IMR-90 (cell line): Measurements from ENCODE around the gene METTL8. TPM values are rescaled to one million over a fixed set of nuclear protein-coding genes. Genes with fewer than 3 reads are reported as not detected.

Source experiments
- ATAC-seq: fragments of 200-7000 bp; cut with Tn5 transposase; 2 replicates; pipeline ENCODE4 v1.9.1; 2020; ENCODE audit warnings: low read depth, mild to moderate bottlenecking, moderate library complexity
- BruUV-seq: library from RNA; stranded (reverse); fragments of 400-500 nt; replicated peaks from 2 replicates; lab custom pipeline; 2021; lab: Mats Ljungman, UMichigan
- CTCF ChIA-PET: fragments of 300-600 bp; formaldehyde crosslinking; extraction: SDS; loops from one replicate; lab custom pipeline; 2021; ENCODE audit warnings: antibody characterized with exemption; lab: Yijun Ruan, JAX
- POLR2A ChIA-PET: fragments of 300-600 bp; sonication (Branson Sonifier 250); formaldehyde crosslinking; loops from one replicate; lab custom pipeline; 2022; ENCODE audit warnings: antibody characterized with exemption; ENCODE audit not compliant: unreplicated experiment; lab: Charles Lee
- DNase-seq: peaks from one replicate; pipeline ENCODE4 v3.0.0; 2013
- H2AFZ ChIP-seq: replicated peaks from 2 replicates; pipeline ENCODE3; 2013; ENCODE audit warnings: low read length, mild to moderate bottlenecking; ENCODE audit not compliant: poor library complexity
- H2AK5ac ChIP-seq: 2 replicates; pipeline ENCODE4 v1.6.1; 2013; ENCODE audit warnings: low read depth, low read length, inconsistent platforms
- H2AK9ac ChIP-seq: replicated peaks from 2 replicates; pipeline ENCODE3; 2013; ENCODE audit warnings: mild to moderate bottlenecking, low read depth, low read length, moderate library complexity; ENCODE audit not compliant: poor library complexity
- H2BK120ac ChIP-seq: 2 replicates; pipeline ENCODE4 v1.6.1; 2013; ENCODE audit warnings: low read depth, low read length, inconsistent platforms
- H2BK15ac ChIP-seq: 3 replicates; pipeline ENCODE4 v1.6.1; 2013; ENCODE audit warnings: low read depth, low read length, inconsistent platforms
- H2BK20ac ChIP-seq: 2 replicates; pipeline ENCODE4 v1.6.1; 2013; ENCODE audit warnings: low read depth, mild to moderate bottlenecking, inconsistent platforms, low read length, moderate library complexity
- H2BK5ac ChIP-seq: 2 replicates; pipeline ENCODE4 v1.6.1; 2013; ENCODE audit warnings: mild to moderate bottlenecking, low read depth, low read length, inconsistent platforms; ENCODE audit not compliant: poor library complexity, severe bottlenecking
- H3K14ac ChIP-seq: replicated peaks from 2 replicates; pipeline ENCODE4 v1.6.1; 2013; ENCODE audit warnings: low read depth, low read length, inconsistent platforms
- H3K18ac ChIP-seq: 2 replicates; pipeline ENCODE4 v1.6.1; 2013; ENCODE audit warnings: low read depth, low read length, control low read depth
- H3K23ac ChIP-seq: 2 replicates; pipeline ENCODE4 v1.6.1; 2013; ENCODE audit warnings: low read depth, low read length, inconsistent platforms
- H3K27ac ChIP-seq: 2 replicates; pipeline ENCODE4 v1.5.1; 2013; ENCODE audit warnings: mild to moderate bottlenecking, control low read depth, low read length; ENCODE audit not compliant: insufficient read depth
- H3K27me3 ChIP-seq: 2 replicates; pipeline ENCODE4 v1.6.1; 2013; ENCODE audit warnings: low read length; ENCODE audit not compliant: control insufficient read depth, insufficient read depth
- H3K36me3 ChIP-seq: 2 replicates; pipeline ENCODE4 v1.6.1; 2013; ENCODE audit warnings: low read length, mixed read lengths; ENCODE audit not compliant: control insufficient read depth, insufficient read depth
- H3K4ac ChIP-seq: 2 replicates; pipeline ENCODE4 v1.6.1; 2013; ENCODE audit warnings: low read depth, low read length, inconsistent platforms
- H3K4me1 ChIP-seq: 2 replicates; pipeline ENCODE4 v1.6.1; 2013; ENCODE audit warnings: low read length, mixed read lengths; ENCODE audit not compliant: control insufficient read depth, insufficient read depth
- H3K4me2 ChIP-seq: 2 replicates; pipeline ENCODE4 v1.6.1; 2013; ENCODE audit warnings: low read depth, mild to moderate bottlenecking, control low read depth, low read length, moderate library complexity
- H3K4me3 ChIP-seq: 2 replicates; pipeline ENCODE4 v1.5.1; 2013; ENCODE audit warnings: low read depth, mild to moderate bottlenecking, control low read depth, low read length, moderate library complexity; ENCODE audit not compliant: insufficient read depth
- H3K56ac ChIP-seq: 2 replicates; pipeline ENCODE4 v1.6.1; 2013; ENCODE audit warnings: low read length, inconsistent platforms; ENCODE audit not compliant: insufficient read depth; ENCODE audit errors: extremely low read depth
- H3K79me1 ChIP-seq, 2 experiments: 2 replicates each; pipeline ENCODE4 v1.6.1; 2013; ENCODE audit warnings: low read length in 2 of 2, inconsistent platforms in 1 of 2, low read depth in 1 of 2
- H3K9ac ChIP-seq: 2 replicates; pipeline ENCODE4 v1.6.1; 2013; ENCODE audit warnings: low read depth, low read length, control low read depth
- H3K9me1 ChIP-seq: 2 replicates; pipeline ENCODE4 v1.6.1; 2013; ENCODE audit warnings: low read length, inconsistent platforms; ENCODE audit not compliant: insufficient read depth
- H3K9me3 ChIP-seq: 2 replicates; pipeline ENCODE4 v1.6.1; 2013; ENCODE audit warnings: low read length; ENCODE audit not compliant: control insufficient read depth, insufficient read depth
- H4K20me1 ChIP-seq: 2 replicates; pipeline ENCODE4 v1.6.1; 2013; ENCODE audit warnings: low read length, inconsistent platforms; ENCODE audit not compliant: insufficient read depth
- H4K5ac ChIP-seq: 2 replicates; pipeline ENCODE4 v1.6.1; 2013; ENCODE audit warnings: mild to moderate bottlenecking, low read depth, low read length, control low read depth
- H4K8ac ChIP-seq, 2 experiments: 2 replicates each; pipeline ENCODE4 v1.6.1; 2013; ENCODE audit warnings: low read depth in 2 of 2, low read length in 2 of 2, control low read depth in 1 of 2, inconsistent platforms in 1 of 2
- H4K91ac ChIP-seq: 2 replicates; pipeline ENCODE4 v1.6.1; 2013; ENCODE audit warnings: low read depth, low read length, inconsistent platforms; ENCODE audit not compliant: insufficient read depth
- CEBPB ChIP-seq: IDR thresholded peaks from 2 replicates; pipeline ENCODE4 v1.6.1; 2012; ENCODE audit warnings: low read depth, low read length, improper control_type of control experiment
- MAFK ChIP-seq: IDR thresholded peaks from 2 replicates; pipeline ENCODE4 v1.6.1; 2012; ENCODE audit warnings: low read depth, low read length, improper control_type of control experiment
- SMC3 ChIP-seq: fragments of 150-350 bp; IDR thresholded peaks from 2 replicates; pipeline ENCODE4 v1.6.1; 2016; ENCODE audit warnings: low read depth, mild to moderate bottlenecking, antibody characterized with exemption, low read length, moderate library complexity
- WGBS, 2 experiments: methylation state at CpG; one replicate each; pipeline versions ENCODE4 v1.1.5 to v1.1.7; 2013; ENCODE audit warnings: missing lambda C conversion rate in 2 of 2; ENCODE audit not compliant: insufficient read length in 1 of 2; ENCODE audit errors: extremely low coverage in 2 of 2; 5-methylcytosine and 5-hydroxymethylcytosine counted together
- dilution Hi-C: fragments of 300-500 bp; cut with HindIII; formaldehyde crosslinking; loops from one replicate; pipeline ENCODE4 v1.14.3; 2018; ENCODE audit warnings: low sequenced_read_pairs; ENCODE audit not compliant: unreplicated experiment
- in situ Hi-C: fragments of 300-500 bp; cut with MboI; formaldehyde crosslinking; loops from 3 replicates; pipeline ENCODE4 v1.14.3; 2019; ENCODE audit warnings: low sequenced_read_pairs, inconsistent platforms, mixed read lengths
- intact Hi-C: fragments of 100-400 bp; cut with micrococcal nuclease; formaldehyde crosslinking; loops from 2 replicates; pipeline ENCODE4 v1.10.0; 2022
- polyA plus RNA-seq, 3 experiments: library from polyadenylated mRNA; depleted of rRNA; stranded (reverse); fragments of >200 nt; gene quantifications; 2 replicates each; pipeline ENCODE4 v1.2.3, GENCODE V29; 2012; ENCODE audit warnings: low replicate concordance in 1 of 3
- total RNA-seq: library from RNA; depleted of rRNA; stranded (reverse); fragments of >200 nt; gene quantifications from 2 replicates; pipeline ENCODE4 v1.2.3, GENCODE V29; 2012

The METTL8 gene
- total and polyA plus RNA-seq, 2 of the 4 experiments (the other 2 are of a cell fraction) = 6.9 to 10.6 TPM

DNA sequence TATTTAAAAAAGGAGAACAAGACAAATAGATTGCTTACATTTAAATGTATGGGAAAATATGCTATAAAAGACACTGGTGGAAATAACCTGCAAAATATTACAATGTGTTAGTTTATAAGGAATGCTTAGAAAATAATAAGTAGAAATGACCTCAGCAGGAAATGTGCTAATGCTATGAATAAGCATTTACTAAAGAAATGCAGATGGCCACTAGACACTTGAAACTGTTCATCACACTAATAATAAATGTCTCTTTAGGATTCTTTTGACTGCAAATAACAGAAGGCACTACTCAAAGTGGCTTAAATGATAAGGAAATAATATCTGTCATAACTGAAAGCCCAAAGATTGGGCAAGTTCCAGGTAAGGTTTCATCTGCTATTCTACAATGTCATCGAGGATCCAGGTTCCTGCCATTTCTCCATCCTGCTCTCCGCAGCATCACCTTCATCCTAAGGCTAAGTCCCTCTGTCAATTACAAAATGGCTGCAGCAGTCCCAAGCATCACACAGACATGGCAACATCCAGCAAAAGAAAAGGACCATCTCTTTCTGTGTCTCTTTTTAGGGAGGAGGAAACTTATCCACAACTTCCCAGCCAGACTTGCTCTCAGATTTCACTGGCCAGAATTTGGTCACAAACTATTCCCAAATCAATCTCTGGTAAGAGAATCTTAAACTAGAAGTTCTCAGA, 21.9 kb downstream of the METTL8 start:
- Histone ChIP-seq H2BK120ac (peak overlapping the region; percentile 86), H4K91ac (peak overlapping the region; percentile 55; the same call in 1 of the 2 replicates), H2BK15ac (0 out of 3 replicates have a peak overlapping the region, but pooled peaks have one; percentile 33), H3K4me3 (no peak overlapping the region), H4K5ac (peak overlapping the region; percentile 57), H3K9ac (no peak overlapping the region), H3K4ac (peak overlapping the region; percentile 38), H3K27ac (no peak overlapping the region), H3K18ac (peak overlapping the region; percentile 51), H3K56ac (no peak overlapping the region), H3K79me1 (peaks cover 12 to 22% of the 10 kb centered on the region in 2 experiments; a peak in 2 of 4 replicates), H4K8ac (peak overlapping the region; percentile 17 to 18; a peak in 3 of 4 replicates), H2AFZ (no peak overlapping the region), H3K9me3 (no peaks in the 10 kb centered on the region), H2BK5ac (peak overlapping the region; percentile 1), H3K23ac (peak overlapping the region; percentile 31; the same call in 1 of the 2 replicates), H3K36me3 (no peaks in the 10 kb centered on the region), H3K9me1 (peaks cover 3% of the 10 kb centered on the region), H3K14ac (peak overlapping the region; percentile 23), H2BK20ac (peak overlapping the region; percentile 47), H2AK9ac (peak overlapping the region; percentile 0), H3K27me3 (no peaks in the 10 kb centered on the region), H3K4me1 (peaks cover 10% of the 10 kb centered on the region), H4K20me1 (no peaks in the 10 kb centered on the region), H2AK5ac (peak overlapping the region; percentile 41), H3K4me2 (no peak overlapping the region)
- no peak for TF ChIP-seq SMC3
- peak; percentile 27; the same call in 1 of the 2 replicates for TF ChIP-seq MAFK
- no peak for TF ChIP-seq CEBPB
- no TSS peak for BruUV-seq
- ChIA-PET POLR2A (no interaction called here), CTCF (interaction anchor here (1.0 kb wide), 1 partner anchor 65 kb away, joined by 3 read pairs; no protein-coding TSS in a partner anchor)
- dilution Hi-C loops = no loop called here
- WGBS, 2 experiments = no CpG with 5 or more reads among the region's 2 CpGs
- in situ Hi-C loops = loop anchor here (10.0 kb wide), 1 partner anchor 247 kb away; the partner anchor contains the start of gene TLK1
- DNase-seq (peak; percentile 61), ATAC-seq (no peak)
- intact Hi-C loops = loop anchor here (5.0 kb wide), 1 partner anchor 65 kb away; no protein-coding TSS in a partner anchor
